ENCODE results near the gene STARD3NL. TPM values are rescaled to one million over a fixed set of nuclear protein-coding genes. Genes with fewer than 3 reads are reported as not detected.
"Not testable (repeated sequence)": the region's sequence is repeated elsewhere in the genome, so short reads cannot be mapped to it uniquely, and the experiment has no call there.

Gene STARD3NL
- total and polyA plus RNA-seq, 9 donors, result 24.4 to 50.1 (median 35.7) TPM

GRCh38 chr7:38163671-38164070, 14.4 kb upstream of the STARD3NL start:
- Histone ChIP-seq H3K36me3 (no peaks in the 10 kb centered on the region), H3K27me3 (no peaks in the 10 kb centered on the region), H3K9me3 (no peaks in the 10 kb centered on the region), H3K4me3 (no peak overlapping the region), H3K27ac (no peak overlapping the region), H3K4me1 (ENCODE audit: insufficient read depth) (no peaks in the 10 kb centered on the region)
- 80 to 89% (median 88%) methylated on average over 4 of the region's 4 CpGs for WGBS, 3 donors
- DNase-seq, result no peak
- intact Hi-C loops (cut with DNase I), result no loop called here
- TF ChIP-seq POLR2A (IDR thresholded peaks at IDR 0.05) (no peak), EP300 (IDR thresholded peaks at IDR 0.05) (no peak)
- TF ChIP-seq, protein P1, sequence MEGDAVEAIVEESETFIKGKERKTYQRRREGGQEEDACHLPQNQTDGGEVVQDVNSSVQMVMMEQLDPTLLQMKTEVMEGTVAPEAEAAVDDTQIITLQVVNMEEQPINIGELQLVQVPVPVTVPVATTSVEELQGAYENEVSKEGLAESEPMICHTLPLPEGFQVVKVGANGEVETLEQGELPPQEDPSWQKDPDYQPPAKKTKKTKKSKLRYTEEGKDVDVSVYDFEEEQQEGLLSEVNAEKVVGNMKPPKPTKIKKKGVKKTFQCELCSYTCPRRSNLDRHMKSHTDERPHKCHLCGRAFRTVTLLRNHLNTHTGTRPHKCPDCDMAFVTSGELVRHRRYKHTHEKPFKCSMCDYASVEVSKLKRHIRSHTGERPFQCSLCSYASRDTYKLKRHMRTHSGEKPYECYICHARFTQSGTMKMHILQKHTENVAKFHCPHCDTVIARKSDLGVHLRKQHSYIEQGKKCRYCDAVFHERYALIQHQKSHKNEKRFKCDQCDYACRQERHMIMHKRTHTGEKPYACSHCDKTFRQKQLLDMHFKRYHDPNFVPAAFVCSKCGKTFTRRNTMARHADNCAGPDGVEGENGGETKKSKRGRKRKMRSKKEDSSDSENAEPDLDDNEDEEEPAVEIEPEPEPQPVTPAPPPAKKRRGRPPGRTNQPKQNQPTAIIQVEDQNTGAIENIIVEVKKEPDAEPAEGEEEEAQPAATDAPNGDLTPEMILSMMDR (IDR thresholded peaks at IDR 0.05), result no peak

DNA sequence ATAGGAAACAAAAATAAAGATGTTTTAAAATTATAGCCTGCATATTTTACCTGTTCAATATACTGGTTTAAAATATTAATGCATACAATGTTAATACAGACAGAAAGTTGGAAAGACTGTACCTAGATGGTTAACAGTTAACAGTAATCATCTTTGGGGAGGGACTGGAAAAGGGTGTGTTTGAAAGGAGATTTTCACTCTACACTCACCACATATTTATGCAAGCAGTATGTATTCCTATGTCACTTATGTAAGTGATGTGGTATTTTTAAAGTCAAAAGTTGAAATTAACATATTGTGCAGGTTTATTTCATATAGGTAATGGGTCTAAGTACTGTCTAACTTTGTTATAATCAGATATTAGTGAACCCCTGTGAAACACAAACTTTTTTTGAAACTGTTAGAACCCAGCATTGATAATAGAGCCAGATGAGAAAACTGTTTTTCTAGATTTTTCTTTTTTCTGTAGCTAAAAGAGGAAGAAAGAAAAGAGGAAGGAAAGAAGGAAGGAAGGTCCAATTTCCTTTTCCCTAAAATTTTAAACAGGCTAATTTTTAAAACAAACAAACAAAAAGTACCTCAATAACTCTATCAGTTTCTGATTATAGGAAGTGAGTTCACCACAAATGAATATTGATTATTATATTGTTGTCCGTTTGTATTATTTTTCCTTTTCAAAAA, 9.0 kb upstream of the STARD3NL start:
- Histone ChIP-seq H3K4me3 (no peak overlapping the region), H3K4me1 (ENCODE audit: insufficient read depth) (peaks cover 1% of the 10 kb centered on the region), H3K9me3 (no peaks in the 10 kb centered on the region), H3K36me3 (no peaks in the 10 kb centered on the region), H3K27me3 (no peaks in the 10 kb centered on the region), H3K27ac (no peak overlapping the region)
- TF ChIP-seq POLR2A (IDR thresholded peaks at IDR 0.05), result no peak
- TF ChIP-seq, protein P1 (IDR thresholded peaks at IDR 0.05), result no peak
- no peak for TF ChIP-seq EP300 (IDR thresholded peaks at IDR 0.05)
- intact Hi-C loops (cut with DNase I), result no loop called here
- DNase-seq, result no peak
- 72 to 85% (median 75%) methylated on average over 1 of the region's 1 CpG for WGBS, 3 donors

- DNase-seq, result no peak
- peaks cover 1% of the 10 kb centered on the region for H3K4me1 ChIP-seq (ENCODE audit: insufficient read depth)
- 42 to 61% (median 57%) methylated on average over 2 of the region's 2 CpGs for WGBS, 3 donors
- TF ChIP-seq EP300 (IDR thresholded peaks at IDR 0.05), result no peak
- intact Hi-C loops (cut with DNase I), result no loop called here
- no peaks in the 10 kb centered on the region for H3K36me3 ChIP-seq
- H3K4me3 ChIP-seq, result no peak overlapping the region
- no peaks in the 10 kb centered on the region for H3K9me3 ChIP-seq
- no peaks in the 10 kb centered on the region for H3K27me3 ChIP-seq
- H3K27ac ChIP-seq, result no peak overlapping the region
Measured at GRCh38 chr7:38169847-38170246, 8.2 kb upstream of the STARD3NL start.

DNA sequence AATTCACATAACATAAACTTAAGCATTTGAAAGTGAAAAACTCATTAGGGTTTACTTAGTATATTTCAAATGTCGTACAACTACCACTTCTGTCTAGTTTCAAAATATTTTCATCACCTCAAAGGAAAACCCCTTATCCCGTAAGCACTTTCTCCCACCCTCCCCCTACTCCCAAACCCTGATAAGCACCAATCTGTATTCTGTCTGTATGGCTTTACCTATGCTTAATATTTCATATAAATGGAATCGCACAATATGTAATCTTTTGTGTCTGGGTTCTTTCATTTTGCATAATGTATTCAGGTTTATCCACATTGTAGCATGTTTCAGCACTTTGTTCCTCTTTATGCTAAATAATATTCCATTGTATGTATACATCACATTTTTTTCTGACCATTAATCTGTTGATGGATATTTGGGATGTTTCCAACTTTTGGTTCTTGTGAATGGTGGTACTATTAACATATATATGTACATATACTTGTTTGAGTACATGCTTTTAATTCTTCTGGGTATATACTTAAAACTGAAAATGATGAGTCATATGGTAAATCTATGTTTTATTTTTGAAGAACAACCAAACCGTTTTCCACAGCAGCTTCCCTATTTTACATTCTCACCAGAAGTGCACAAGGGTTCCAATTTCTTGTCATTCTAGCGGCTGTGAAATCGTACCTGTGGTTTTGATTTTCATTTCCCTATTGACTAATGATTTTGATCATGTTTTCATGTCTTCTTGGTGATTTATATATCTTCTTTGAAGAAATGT, 6.2 kb upstream of the STARD3NL start:
- intact Hi-C loops (cut with DNase I), result no loop called here
- Histone ChIP-seq H3K27ac (no peak overlapping the region), H3K4me3 (no peak overlapping the region), H3K36me3 (no peaks in the 10 kb centered on the region), H3K4me1 (ENCODE audit: insufficient read depth) (peaks cover 1% of the 10 kb centered on the region), H3K9me3 (no peaks in the 10 kb centered on the region), H3K27me3 (no peaks in the 10 kb centered on the region)
- no peak for DNase-seq
- TF ChIP-seq EP300 (IDR thresholded peaks at IDR 0.05) (no peak), POLR2A (IDR thresholded peaks at IDR 0.05) (no peak)
- TF ChIP-seq, protein P1 (IDR thresholded peaks at IDR 0.05), result no peak
- WGBS, 3 donors, result 83 to 84% (median 83%) methylated on average over 6 of the region's 6 CpGs

GRCh38 chr7:38175547-38175946, 2.5 kb upstream of the STARD3NL start:
- not testable (repeated sequence) for H3K36me3 ChIP-seq

More at GRCh38 chr7:38175547-38175946, 2.5 kb upstream of the STARD3NL start:
- H3K4me3 ChIP-seq; DNase-seq; H3K27me3 ChIP-seq; H3K4me1 ChIP-seq (ENCODE audit: insufficient read depth); H3K9me3 ChIP-seq; H3K27ac ChIP-seq; intact Hi-C loops (cut with DNase I): not testable (repeated sequence)
- WGBS, 3 donors, result 91 to 98% (median 95%) methylated on average over 9 of the region's 9 CpGs
